Astrocyte (in vitro differentiated cells and primary cell): Measurements from ENCODE around the gene OR2G2.

ENCODE experiments used
- CTCF ChIP-seq: IDR thresholded peaks from 2 replicates; pipeline ENCODE4 v1.5.1; 2011; ENCODE audit warnings: low read depth, mild to moderate bottlenecking, inconsistent platforms, low read length, moderate library complexity; ENCODE audit not compliant: insufficient read depth
- EZH2 ChIP-seq: IDR thresholded peaks from 2 replicates; pipeline ENCODE4 v1.6.1; 2012; ENCODE audit warnings: mild to moderate bottlenecking, low read length, inconsistent platforms; ENCODE audit not compliant: insufficient read depth

DNA sequence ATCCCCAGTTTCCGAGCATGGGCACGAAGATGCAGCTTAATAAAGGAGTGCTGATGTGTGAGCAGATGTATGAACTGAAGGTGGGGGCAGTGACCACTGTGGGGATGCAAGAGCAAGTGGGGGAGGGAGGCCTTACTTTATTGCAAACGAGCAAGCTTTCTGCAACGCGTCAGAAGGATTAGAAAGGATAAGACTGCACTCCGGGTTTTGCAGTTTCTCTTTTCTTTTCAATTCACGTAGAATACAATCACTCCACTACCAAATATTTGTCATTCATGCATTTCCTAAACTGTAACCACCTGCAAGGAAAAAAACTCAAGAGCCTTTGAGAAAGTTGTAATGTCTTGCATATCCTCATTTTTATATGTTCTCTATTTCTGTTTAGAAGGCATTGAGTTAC is 47.6 kb upstream of the OR2G2 start:
- no peak for TF ChIP-seq CTCF
- TF ChIP-seq EZH2 = no peak
